K562 (cell line): Measurements from ENCODE around the gene VWA3B. TPM values are rescaled to one million over a fixed set of nuclear protein-coding genes. Genes with fewer than 3 reads are reported as not detected.
"Not testable (repeated sequence)": the region's sequence is repeated elsewhere in the genome, so short reads cannot be mapped to it uniquely, and the experiment has no call there.

Source experiments
- ATAC-seq: fragments of 200-7000 bp; cut with Tn5 transposase; 3 replicates; pipeline ENCODE4 v1.9.1; 2020; ENCODE audit warnings: moderate library complexity
- BruUV-seq: library from RNA; stranded (reverse); fragments of 400-500 nt; replicated peaks from 2 replicates; lab custom pipeline; 2021; lab: Mats Ljungman, UMichigan
- CTCF ChIA-PET: fragments of 300-600 bp; formaldehyde crosslinking; extraction: SDS; loops from one replicate; lab custom pipeline; 2021; ENCODE audit warnings: low intra/inter-chr PET ratio; lab: Yijun Ruan, JAX
- POLR2A ChIA-PET: fragments of 300-600, 350-650 bp; sonication (Branson Sonifier 250); formaldehyde crosslinking; extraction: SDS; loops from one replicate; lab custom pipeline; 2021; ENCODE audit warnings: antibody characterized with exemption, inconsistent platforms; lab: Yijun Ruan, JAX
- DNase-seq, 4 experiments: peaks; one replicate each; pipeline versions ENCODE4 v3.0.0 to v3.0.0-alpha.2; 2011 to 2018; ENCODE audit warnings: low spot score in 3 of 4, mixed read lengths in 3 of 4; ENCODE audit errors: extremely low read depth in 1 of 4
- FAIRE-seq: peaks from 2 replicates; lab custom pipeline; 2011; peaks lifted over from hg19 to GRCh38; lab: Jason Lieb, UNC
- H2AFZ ChIP-seq: 2 replicates; pipeline ENCODE4 v1.6.0; 2011; ENCODE audit warnings: low read depth, low read length, control low read depth, inconsistent platforms
- H3K27ac ChIP-seq: fragments of 200-600 bp; 3 replicates; pipeline ENCODE4 v1.8.0; 2011; ENCODE audit warnings: low read depth, mild to moderate bottlenecking, control low read depth, inconsistent platforms, low read length, moderate library complexity, mixed read lengths; ENCODE audit errors: extremely low read depth
- H3K27me3 ChIP-seq, 2 experiments: fragments of 300-600 bp in 1 of 2; 2 replicates in 1 of 2; 3 replicates in 1 of 2; pipeline versions ENCODE4 v1.6.0 to v1.8.0; 2011; ENCODE audit warnings: inconsistent platforms in 2 of 2, low read length in 2 of 2, mild to moderate bottlenecking in 1 of 2, mixed read lengths in 1 of 2, moderate library complexity in 1 of 2; ENCODE audit not compliant: control insufficient read depth in 2 of 2, insufficient read depth in 2 of 2
- H3K36me3 ChIP-seq: fragments of 300-600 bp; 3 replicates; pipeline ENCODE4 v1.8.0; 2011; ENCODE audit warnings: mild to moderate bottlenecking, low read length, inconsistent platforms; ENCODE audit not compliant: control insufficient read depth, insufficient read depth
- H3K4me1 ChIP-seq, 2 experiments: fragments of 200-600 bp in 1 of 2; replicated peaks in 1 of 2; 2 replicates in 1 of 2; 3 replicates in 1 of 2; pipeline versions ENCODE4 v1.5.1 to v1.8.0; 2011; ENCODE audit warnings: inconsistent platforms in 2 of 2, low read length in 2 of 2, mild to moderate bottlenecking in 1 of 2, mixed read lengths in 1 of 2, moderate library complexity in 1 of 2; ENCODE audit not compliant: control insufficient read depth in 2 of 2, insufficient read depth in 2 of 2
- H3K4me2 ChIP-seq: 2 replicates; pipeline ENCODE4 v1.6.1; 2011; ENCODE audit warnings: low read length, control low read depth, inconsistent platforms, mixed read lengths; ENCODE audit not compliant: insufficient read depth
- H3K4me3 ChIP-seq: fragments of 200-600 bp; sonication (generic), shearing (Covaris generic); 2 replicates; pipeline ENCODE4 v1.5.1; 2016; ENCODE audit warnings: control low read depth, inconsistent platforms
- H3K79me2 ChIP-seq: fragments of 200-600 bp; 3 replicates; pipeline ENCODE4 v1.8.0; 2011; ENCODE audit warnings: low read length, inconsistent platforms; ENCODE audit not compliant: control insufficient read depth, insufficient read depth
- H3K9ac ChIP-seq, 2 experiments: 2 replicates each; pipeline versions ENCODE4 v1.6.0 to v1.6.1; 2011; ENCODE audit warnings: low read depth in 2 of 2, low read length in 2 of 2, control low read depth in 1 of 2, inconsistent platforms in 1 of 2, mild to moderate bottlenecking in 1 of 2, mixed read lengths in 1 of 2; ENCODE audit not compliant: insufficient read depth in 1 of 2
- H3K9me1 ChIP-seq: one replicate; pipeline ENCODE4 v1.6.0; 2011; ENCODE audit warnings: inconsistent platforms, mild to moderate bottlenecking, low read length, moderate library complexity; ENCODE audit not compliant: control insufficient read depth, insufficient read depth
- H3K9me3 ChIP-seq: replicated peaks from 2 replicates; pipeline ENCODE4 v1.5.1; 2011; ENCODE audit warnings: low read depth, low read length, inconsistent platforms; ENCODE audit not compliant: control insufficient read depth, insufficient read depth
- H4K20me1 ChIP-seq: replicated peaks from 2 replicates; pipeline ENCODE4 v1.6.1; 2011; ENCODE audit warnings: low read length, inconsistent platforms, mixed read lengths; ENCODE audit not compliant: control insufficient read depth, insufficient read depth
- ATF1 ChIP-seq, 2 experiments: fragments of 450-650 bp in 1 of 2; IDR thresholded peaks; 2 replicates each; pipeline ENCODE4 v1.6.1; 2016; ENCODE audit warnings: missing compliant biosample characterization in 1 of 2, missing genetic modification characterization in 1 of 2
- CAMTA2 ChIP-seq: fragments of 250-450 bp; sonication (Bioruptor Pico); conservative IDR thresholded peaks from 2 replicates; pipeline ENCODE4 v1.5.1; 2022
- EP400 ChIP-seq: fragments of 450-650 bp; IDR thresholded peaks from 2 replicates; pipeline ENCODE4 v1.6.1; 2017; ENCODE audit warnings: antibody characterized with exemption, mild to moderate bottlenecking, moderate library complexity
- FOXJ2 ChIP-seq: fragments of 200-800 bp; sonication (Bioruptor generic); IDR thresholded peaks from 2 replicates; pipeline ENCODE4 v1.6.1; 2016; ENCODE audit warnings: missing genetic modification characterization, missing compliant biosample characterization
- HDAC2 ChIP-seq: fragments of 450-650 bp; IDR thresholded peaks from 2 replicates; pipeline ENCODE4 v1.6.1; 2016; ENCODE audit warnings: mild to moderate bottlenecking
- LARP7 ChIP-seq: fragments of 450-650 bp; IDR thresholded peaks from 2 replicates; pipeline ENCODE4 v1.6.1; 2016
- MTA3 ChIP-seq: fragments of 450-650 bp; formaldehyde crosslinking; IDR thresholded peaks from 2 replicates; pipeline ENCODE4 v1.6.1; 2017; ENCODE audit warnings: mild to moderate bottlenecking, borderline replicate concordance
- SMARCB1 ChIP-seq: IDR thresholded peaks from 2 replicates; pipeline ENCODE4 v1.6.1; 2011; ENCODE audit warnings: improper control_type of control experiment, low read depth; ENCODE audit not compliant: insufficient read length
- SNRNP70 ChIP-seq: fragments of 200-400 bp; formaldehyde crosslinking; optimal IDR thresholded peaks from 2 replicates; pipeline ENCODE3; 2017; ENCODE audit warnings: low read depth, low read length
- THRAP3 ChIP-seq: fragments of 450-650 bp; IDR thresholded peaks from 2 replicates; pipeline ENCODE4 v1.6.1; 2016; ENCODE audit warnings: mild to moderate bottlenecking, inconsistent platforms, borderline replicate concordance
- ZNF436 ChIP-seq: fragments of 250-450, 450-650 bp; sonication (Bioruptor Pico); formaldehyde crosslinking; IDR thresholded peaks from 2 replicates; pipeline ENCODE4 v1.7.0; 2020; ENCODE audit warnings: mild to moderate bottlenecking
- ZNF445 ChIP-seq: fragments of 250-450 bp; sonication (Bioruptor Pico); IDR thresholded peaks from 2 replicates; pipeline ENCODE4 v1.4.0; 2020; ENCODE audit warnings: low read depth, mild to moderate bottlenecking, moderate library complexity
- ZNF707 ChIP-seq: fragments of 250-450 bp; sonication (Bioruptor Pico); conservative IDR thresholded peaks from 2 replicates; pipeline ENCODE4 v1.8.0; 2022; ENCODE audit warnings: inconsistent platforms, mild to moderate bottlenecking, moderate library complexity
- ZNF766 ChIP-seq: fragments of 200-800 bp; sonication (Bioruptor generic); conservative IDR thresholded peaks from 2 replicates; pipeline ENCODE4 v1.6.1; 2016; ENCODE audit warnings: missing genetic modification characterization, missing compliant biosample characterization
- WGBS: fragments of 100-300 bp; shearing (Covaris generic); methylation state at CpG from one replicate; pipeline ENCODE4 v1.1.6; 2016; ENCODE audit warnings: low coverage, mixed read lengths; ENCODE audit not compliant: insufficient coverage; ENCODE audit errors: missing lambda C conversion rate; 5-methylcytosine and 5-hydroxymethylcytosine counted together
- in situ Hi-C: fragments of 300-500 bp; cut with MboI; formaldehyde crosslinking; loops from 4 replicates; pipeline ENCODE4 v1.15.0; 2018; ENCODE audit warnings: inconsistent platforms, mixed read lengths
- intact Hi-C: fragments of 100-400 bp; cut with micrococcal nuclease; formaldehyde crosslinking; loops from 2 replicates; pipeline ENCODE4 v1.14.2; 2022
- polyA plus RNA-seq, 8 experiments: library from polyadenylated mRNA; depleted of rRNA in 4 of 8; stranded (reverse) in 5 of 8; unstranded in 3 of 8; fragments of >200 nt; fragmentation: Nextera tagmentation in 2 of 8; fragmentation: Illumina TruSeq in 1 of 8; extraction: Ambion mirVana in 2 of 8; extraction: Trizol in 1 of 8; gene quantifications; 2 replicates each; pipeline versions ENCODE4 v1.2.1 to v1.2.3, GENCODE V29; 2011 to 2014; ENCODE audit warnings: inconsistent platforms in 1 of 8, missing spikeins in 1 of 8
- total RNA-seq, 7 experiments: library from RNA; depleted of rRNA in 6 of 7; stranded (reverse); fragments of >200 nt in 6 of 7; fragmentation: Illumina TruSeq in 2 of 7; extraction: Trizol in 2 of 7; gene quantifications; 2 replicates each; pipeline versions ENCODE4 v1.2.1 to v1.2.3, GENCODE V29; 2011 to 2021; ENCODE audit warnings: low replicate concordance in 1 of 7

The VWA3B gene
- total and polyA plus RNA-seq, 9 of the 15 experiments (the other 6 are each of a cell fraction or from before 2014, with no cell fraction given), result not detected

DNA sequence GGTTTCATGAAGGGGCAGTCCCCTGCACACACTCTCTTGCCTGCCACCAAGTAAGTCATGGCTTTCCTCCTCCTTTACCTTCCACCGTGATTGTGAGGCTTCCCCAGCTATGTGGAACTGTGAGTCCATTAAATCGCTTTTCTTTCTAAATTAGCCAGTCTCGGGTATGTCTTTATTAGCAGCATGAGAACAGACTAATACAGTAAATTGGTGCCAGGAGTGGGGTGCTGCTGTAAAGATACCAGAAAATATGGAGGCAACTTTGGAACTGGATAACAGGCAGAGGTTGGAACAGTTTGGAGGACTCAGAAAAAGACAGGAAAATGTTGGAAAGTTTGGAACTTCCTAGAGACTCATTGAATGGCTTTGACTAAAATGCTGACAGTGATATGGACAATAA lies 233.2 kb downstream of the VWA3B start:
- POLR2A ChIA-PET, H3K9me3 ChIP-seq, H3K4me1 ChIP-seq, H2AFZ ChIP-seq, FAIRE-seq, H3K9ac ChIP-seq, H3K4me2 ChIP-seq, BruUV-seq, in situ Hi-C loops, CTCF ChIA-PET, intact Hi-C loops, H3K27ac ChIP-seq, H3K4me3 ChIP-seq, H4K20me1 ChIP-seq, H3K9me1 ChIP-seq, H3K79me2 ChIP-seq, H3K36me3 ChIP-seq, DNase-seq, ATAC-seq, H3K27me3 ChIP-seq: not testable (repeated sequence)
- peak; percentile 88 for TF ChIP-seq ZNF707 (CRISPR knock-in tag)
- 0% methylated on average over 3 of the region's 3 CpGs for WGBS

DNA sequence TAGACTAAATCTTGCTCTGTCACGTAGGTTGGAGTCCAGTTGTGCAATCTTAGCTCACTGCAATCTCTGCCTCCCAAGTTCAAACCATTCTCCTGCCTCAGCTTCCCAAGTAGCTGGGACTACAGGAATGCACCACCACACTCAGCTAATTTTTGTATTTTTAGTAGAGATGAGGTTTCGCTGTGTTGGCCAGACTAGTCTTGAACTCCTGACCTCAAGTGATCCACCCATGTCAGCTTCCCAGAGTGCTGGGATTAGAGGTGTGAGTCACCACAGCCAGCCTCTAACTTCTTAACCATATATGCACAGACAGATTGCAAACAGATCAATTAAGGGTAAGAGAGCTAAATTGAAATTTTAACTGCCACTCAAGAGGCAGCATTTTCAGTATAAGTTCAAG lies 237.2 kb downstream of the VWA3B start:
- 0% methylated on average over 2 of the region's 2 CpGs for WGBS
- no peaks in the 10 kb centered on the region for H3K9me1 ChIP-seq
- H4K20me1 ChIP-seq, result no peaks in the 10 kb centered on the region
- ATAC-seq (no peak), DNase-seq (no peak), FAIRE-seq (no peak)
- CTCF ChIA-PET, result no interaction called here
- no peak overlapping the region for H3K27ac ChIP-seq
- H3K4me3 ChIP-seq, result no peak overlapping the region
- POLR2A ChIA-PET, result interaction anchor here (0.9 kb wide), 1 partner anchor 18 kb away, joined by 3 read pairs; no protein-coding TSS in a partner anchor
- in situ Hi-C loops (no loop called here), intact Hi-C loops (no loop called here)
- H3K36me3 ChIP-seq, result no peaks in the 10 kb centered on the region
- H2AFZ ChIP-seq, result no peak overlapping the region
- BruUV-seq, result no TSS peak
- no peak overlapping the region for H3K9ac ChIP-seq
- no peaks in the 10 kb centered on the region for H3K4me1 ChIP-seq
- no peaks in the 10 kb centered on the region for H3K27me3 ChIP-seq
- 0 out of 2 replicates have a peak, but pooled peaks cover 2% of the 10 kb centered on the region for H3K9me3 ChIP-seq
- no peak overlapping the region for H3K4me2 ChIP-seq
- H3K79me2 ChIP-seq, result no peaks in the 10 kb centered on the region
- TF ChIP-seq LARP7 (no peak), SNRNP70 (no peak), ZNF436 (CRISPR knock-in tag) (no peak), SMARCB1 (no peak), ATF1 (CRISPR knock-in tag; IDR thresholded peaks at IDR 0.05) (no peak), ATF1 (tag; IDR thresholded peaks at IDR 0.05) (no peak), CAMTA2 (no peak), THRAP3 (no peak), FOXJ2 (tag) (no peak), HDAC2 (no peak), ZNF766 (CRISPR knock-in tag) (no peak), ZNF445 (CRISPR knock-in tag) (no peak), EP400 (no peak), MTA3 (no peak)
